ENCODE measurements around the gene COL6A3. TPM values are rescaled to one million over a fixed set of nuclear protein-coding genes. Genes with fewer than 3 reads are reported as not detected.

The COL6A3 gene
- total and polyA plus RNA-seq, 11 donors: 17.4 to 290 (median 87.3) TPM

DNA sequence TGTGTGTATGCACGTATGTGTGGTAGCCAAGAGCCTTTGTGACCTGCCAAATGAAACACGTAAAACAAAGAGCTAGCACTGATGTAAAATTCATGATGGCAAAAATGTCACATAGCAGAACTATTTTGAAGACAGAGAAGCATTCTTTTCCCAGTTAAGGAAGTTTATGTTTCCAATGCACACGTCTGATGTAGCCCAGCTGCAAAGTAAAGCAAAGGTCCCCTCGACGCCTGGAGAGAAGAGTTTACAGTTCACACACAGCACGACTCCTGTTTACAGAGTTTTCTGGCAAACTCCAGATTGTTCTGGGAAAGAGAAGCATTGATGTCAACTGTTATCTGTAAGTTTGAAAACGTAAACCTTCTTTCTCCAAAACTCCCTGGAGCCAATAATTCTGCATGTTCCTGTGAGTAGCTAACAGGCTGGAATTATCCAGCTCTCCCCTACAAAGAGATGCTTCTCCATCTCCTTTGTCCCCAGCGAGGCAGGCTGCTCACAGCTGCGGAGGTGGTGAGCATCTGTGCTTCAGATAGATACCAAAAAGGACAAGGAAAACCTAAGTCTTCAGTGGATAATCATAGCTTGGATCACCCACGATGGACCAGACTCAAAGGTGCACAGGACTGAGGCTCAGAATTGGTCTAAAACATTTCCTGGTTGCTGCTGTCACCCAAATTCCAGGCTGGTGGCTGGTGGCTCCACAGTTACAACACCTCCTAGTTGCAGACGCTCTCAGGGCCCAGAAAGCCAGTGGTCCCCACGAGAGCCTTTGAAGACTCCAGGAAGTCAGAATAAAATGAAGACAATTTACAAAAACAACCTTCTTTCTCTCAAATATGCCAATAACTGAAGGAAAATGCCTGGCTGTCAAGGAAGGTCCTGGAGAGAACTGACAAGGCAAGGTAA, 87.4 kb downstream of the COL6A3 start:
- intact Hi-C loops (cut with DNase I): loop anchor here in 3 of 10 donors (10.0 kb wide), 1 partner anchor 162 kb away; no protein-coding TSS in a partner anchor
- DNase-seq (no peak), ATAC-seq (peak in 3 of 4 donors; percentile 7 to 62 (median 33))
- Histone ChIP-seq H3K27me3 (no peaks in the 10 kb centered on the region), H3K4me3 (no peak overlapping the region), H3K9me3 (no peaks in the 10 kb centered on the region), H3K36me3 (peaks cover 0 to 37% (median 0%) of the 10 kb centered on the region in 9 donors), H3K27ac (peak overlapping the region; percentile 12 to 92 (median 56)), H3K4me1 (peaks cover 0 to 57% (median 5%) of the 10 kb centered on the region in 12 donors)
- WGBS, 4 donors: 64 to 71% (median 66%) methylated on average over 12 of the region's 12 CpGs
- TF ChIP-seq POLR2A (IDR thresholded peaks at IDR 0.05): no peak
- TF ChIP-seq, protein P1, sequence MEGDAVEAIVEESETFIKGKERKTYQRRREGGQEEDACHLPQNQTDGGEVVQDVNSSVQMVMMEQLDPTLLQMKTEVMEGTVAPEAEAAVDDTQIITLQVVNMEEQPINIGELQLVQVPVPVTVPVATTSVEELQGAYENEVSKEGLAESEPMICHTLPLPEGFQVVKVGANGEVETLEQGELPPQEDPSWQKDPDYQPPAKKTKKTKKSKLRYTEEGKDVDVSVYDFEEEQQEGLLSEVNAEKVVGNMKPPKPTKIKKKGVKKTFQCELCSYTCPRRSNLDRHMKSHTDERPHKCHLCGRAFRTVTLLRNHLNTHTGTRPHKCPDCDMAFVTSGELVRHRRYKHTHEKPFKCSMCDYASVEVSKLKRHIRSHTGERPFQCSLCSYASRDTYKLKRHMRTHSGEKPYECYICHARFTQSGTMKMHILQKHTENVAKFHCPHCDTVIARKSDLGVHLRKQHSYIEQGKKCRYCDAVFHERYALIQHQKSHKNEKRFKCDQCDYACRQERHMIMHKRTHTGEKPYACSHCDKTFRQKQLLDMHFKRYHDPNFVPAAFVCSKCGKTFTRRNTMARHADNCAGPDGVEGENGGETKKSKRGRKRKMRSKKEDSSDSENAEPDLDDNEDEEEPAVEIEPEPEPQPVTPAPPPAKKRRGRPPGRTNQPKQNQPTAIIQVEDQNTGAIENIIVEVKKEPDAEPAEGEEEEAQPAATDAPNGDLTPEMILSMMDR (IDR thresholded peaks at IDR 0.05): no peak

DNA sequence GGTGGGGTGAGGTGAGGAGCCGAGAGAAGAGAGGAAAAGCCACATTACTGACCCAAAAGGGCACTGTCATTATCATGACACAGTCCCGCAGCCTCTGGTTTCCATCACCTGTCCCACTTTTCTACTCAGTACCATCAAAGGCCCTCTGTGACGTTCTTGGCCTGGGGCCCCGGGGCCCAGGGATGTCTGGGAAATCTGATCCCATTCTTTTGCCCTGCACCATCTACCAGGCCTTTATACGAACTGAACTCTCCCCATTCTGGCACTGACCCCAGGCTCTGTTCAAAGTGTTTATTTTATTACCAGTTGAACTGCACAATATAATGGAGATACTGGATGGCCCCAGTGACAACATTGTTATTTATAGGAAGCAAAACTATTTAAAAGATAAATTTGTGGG, 89.1 kb downstream of the COL6A3 start:
- intact Hi-C loops (cut with DNase I): loop anchor here in 5 of 10 donors (5.0 to 10.0 kb wide), 4 partner anchors 77 to 163 kb away; no protein-coding TSS in a partner anchor
- Histone ChIP-seq H3K4me1 (peaks cover 0 to 64% (median 9%) of the 10 kb centered on the region in 12 donors), H3K27me3 (no peaks in the 10 kb centered on the region), H3K4me3 (no peak overlapping the region), H3K9me3 (no peaks in the 10 kb centered on the region), H3K27ac (peak overlapping the region in 7 of 12 donors; percentile 26 to 92 (median 72)), H3K36me3 (peaks cover 0 to 23% (median 0%) of the 10 kb centered on the region in 9 donors)
- ATAC-seq: no peak
- DNase-seq: no peak
- TF ChIP-seq, protein P1 (IDR thresholded peaks at IDR 0.05): no peak
- TF ChIP-seq POLR2A (IDR thresholded peaks at IDR 0.05): no peak
- WGBS, 4 donors: 62 to 70% (median 64%) methylated on average over 5 of the region's 5 CpGs

DNA sequence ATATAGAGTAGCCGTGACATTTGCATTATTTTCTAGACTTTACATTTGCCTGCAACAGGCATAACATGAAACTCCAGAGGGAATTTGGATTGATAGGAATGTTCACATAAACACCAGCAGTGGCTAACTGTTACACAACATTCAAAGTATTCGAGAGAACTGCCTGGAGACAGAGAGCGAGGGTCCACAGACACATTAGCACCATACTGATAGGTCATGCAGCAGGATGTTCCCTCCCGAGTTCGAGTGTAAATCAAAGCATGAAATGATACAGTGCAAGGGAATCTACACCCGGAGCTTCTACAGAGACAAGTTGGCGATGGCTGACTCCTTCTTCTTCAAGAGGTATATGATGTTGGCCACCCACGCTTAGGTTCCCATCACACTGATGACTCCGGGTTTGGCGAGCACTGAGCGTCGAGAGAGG, 89.5 kb downstream of the COL6A3 start:
- peaks cover 0 to 64% (median 9%) of the 10 kb centered on the region in 12 donors for H3K4me1 ChIP-seq
- peak overlapping the region in 7 of 12 donors; percentile 26 to 92 (median 72) for H3K27ac ChIP-seq
- no peak for ATAC-seq
- DNase-seq: no peak
- TF ChIP-seq, protein P1 (IDR thresholded peaks at IDR 0.05): no peak
- TF ChIP-seq POLR2A (IDR thresholded peaks at IDR 0.05): no peak
- intact Hi-C loops (cut with DNase I): loop anchor here in 5 of 10 donors (5.0 to 10.0 kb wide), 4 partner anchors 78 to 162 kb away; no protein-coding TSS in a partner anchor
- H3K27me3 ChIP-seq: no peaks in the 10 kb centered on the region
- no peak overlapping the region for H3K4me3 ChIP-seq
- WGBS, 4 donors: 75 to 85% (median 77%) methylated on average over 12 of the region's 12 CpGs
- peaks cover 0 to 23% (median 0%) of the 10 kb centered on the region in 9 donors for H3K36me3 ChIP-seq
- no peaks in the 10 kb centered on the region for H3K9me3 ChIP-seq

DNA sequence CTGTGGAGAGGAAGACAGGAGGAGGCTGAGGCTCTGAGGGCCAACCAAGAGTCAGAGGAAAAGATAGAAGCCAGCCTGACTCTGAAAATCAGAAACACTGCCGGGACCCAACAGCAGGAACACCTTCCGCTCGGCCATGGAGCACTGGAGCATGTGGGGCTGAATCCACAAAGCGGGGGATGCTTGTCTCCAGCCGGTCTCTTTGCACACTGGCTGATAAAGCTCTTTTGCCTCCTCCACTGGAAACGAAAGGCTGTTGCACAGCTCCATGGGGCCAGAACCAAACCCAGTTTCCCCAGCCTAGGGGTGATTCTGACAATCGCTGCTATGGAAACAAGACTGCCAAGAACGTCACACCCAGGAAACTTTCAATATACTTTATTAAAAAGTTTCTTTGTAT, 90.3 kb downstream of the COL6A3 start:
- intact Hi-C loops (cut with DNase I): loop anchor here in 6 of 10 donors (2.0 to 10.0 kb wide), 5 partner anchors 79 to 161 kb away; no protein-coding TSS in a partner anchor
- ATAC-seq (no peak), DNase-seq (no peak)
- TF ChIP-seq, protein P1 (IDR thresholded peaks at IDR 0.05): no peak
- TF ChIP-seq POLR2A (IDR thresholded peaks at IDR 0.05): no peak
- Histone ChIP-seq H3K27ac (peak overlapping the region in 7 of 12 donors; percentile 46 to 92 (median 72)), H3K4me3 (no peak overlapping the region), H3K9me3 (no peaks in the 10 kb centered on the region), H3K27me3 (no peaks in the 10 kb centered on the region), H3K36me3 (peaks cover 0 to 20% (median 0%) of the 10 kb centered on the region in 9 donors), H3K4me1 (peaks cover 0 to 64% (median 9%) of the 10 kb centered on the region in 12 donors)
- 80 to 87% (median 85%) methylated on average over 8 of the region's 8 CpGs for WGBS, 4 donors
